ENCODE results near the gene PLA2G12A. TPM values are rescaled to one million over a fixed set of nuclear protein-coding genes. Genes with fewer than 3 reads are reported as not detected.

The PLA2G12A gene
- total RNA-seq, 1 experiment from 2014 or later, result 20.7 TPM

GRCh38 chr4:109675181-109675580 is 54.7 kb downstream of the PLA2G12A start:
- no TSS peak for BruUV-seq (replicated peaks)
- Histone ChIP-seq H3K36me3 (ENCODE audit: control insufficient read depth, insufficient read depth, low read length) (no peaks in the 10 kb centered on the region), H3K4me1 (ENCODE audit: control insufficient read depth, insufficient read depth, low read length) (no peaks in the 10 kb centered on the region), H3K9me3 (ENCODE audit: control insufficient read depth, insufficient read depth, low read depth, low read length) (no peaks in the 10 kb centered on the region), H3K27ac (ENCODE audit: low read length) (no peak overlapping the region), H3K4me3 (ENCODE audit: low read depth in 2 of 2, low read length in 2 of 2) (no peak overlapping the region), H3K27me3 (ENCODE audit: control insufficient read depth, insufficient read depth, low read length) (no peaks in the 10 kb centered on the region)
- DNase-seq (ENCODE audit: low read depth, low spot score) (no peak), ATAC-seq (no peak)
- TF ChIP-seq, protein P1, sequence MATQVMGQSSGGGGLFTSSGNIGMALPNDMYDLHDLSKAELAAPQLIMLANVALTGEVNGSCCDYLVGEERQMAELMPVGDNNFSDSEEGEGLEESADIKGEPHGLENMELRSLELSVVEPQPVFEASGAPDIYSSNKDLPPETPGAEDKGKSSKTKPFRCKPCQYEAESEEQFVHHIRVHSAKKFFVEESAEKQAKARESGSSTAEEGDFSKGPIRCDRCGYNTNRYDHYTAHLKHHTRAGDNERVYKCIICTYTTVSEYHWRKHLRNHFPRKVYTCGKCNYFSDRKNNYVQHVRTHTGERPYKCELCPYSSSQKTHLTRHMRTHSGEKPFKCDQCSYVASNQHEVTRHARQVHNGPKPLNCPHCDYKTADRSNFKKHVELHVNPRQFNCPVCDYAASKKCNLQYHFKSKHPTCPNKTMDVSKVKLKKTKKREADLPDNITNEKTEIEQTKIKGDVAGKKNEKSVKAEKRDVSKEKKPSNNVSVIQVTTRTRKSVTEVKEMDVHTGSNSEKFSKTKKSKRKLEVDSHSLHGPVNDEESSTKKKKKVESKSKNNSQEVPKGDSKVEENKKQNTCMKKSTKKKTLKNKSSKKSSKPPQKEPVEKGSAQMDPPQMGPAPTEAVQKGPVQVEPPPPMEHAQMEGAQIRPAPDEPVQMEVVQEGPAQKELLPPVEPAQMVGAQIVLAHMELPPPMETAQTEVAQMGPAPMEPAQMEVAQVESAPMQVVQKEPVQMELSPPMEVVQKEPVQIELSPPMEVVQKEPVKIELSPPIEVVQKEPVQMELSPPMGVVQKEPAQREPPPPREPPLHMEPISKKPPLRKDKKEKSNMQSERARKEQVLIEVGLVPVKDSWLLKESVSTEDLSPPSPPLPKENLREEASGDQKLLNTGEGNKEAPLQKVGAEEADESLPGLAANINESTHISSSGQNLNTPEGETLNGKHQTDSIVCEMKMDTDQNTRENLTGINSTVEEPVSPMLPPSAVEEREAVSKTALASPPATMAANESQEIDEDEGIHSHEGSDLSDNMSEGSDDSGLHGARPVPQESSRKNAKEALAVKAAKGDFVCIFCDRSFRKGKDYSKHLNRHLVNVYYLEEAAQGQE (IDR thresholded peaks at IDR 0.05; ENCODE audit: insufficient read depth in 1 of 2, low read depth in 2 of 2, low read length in 1 of 2), result no peak
- TF ChIP-seq, protein P2, sequence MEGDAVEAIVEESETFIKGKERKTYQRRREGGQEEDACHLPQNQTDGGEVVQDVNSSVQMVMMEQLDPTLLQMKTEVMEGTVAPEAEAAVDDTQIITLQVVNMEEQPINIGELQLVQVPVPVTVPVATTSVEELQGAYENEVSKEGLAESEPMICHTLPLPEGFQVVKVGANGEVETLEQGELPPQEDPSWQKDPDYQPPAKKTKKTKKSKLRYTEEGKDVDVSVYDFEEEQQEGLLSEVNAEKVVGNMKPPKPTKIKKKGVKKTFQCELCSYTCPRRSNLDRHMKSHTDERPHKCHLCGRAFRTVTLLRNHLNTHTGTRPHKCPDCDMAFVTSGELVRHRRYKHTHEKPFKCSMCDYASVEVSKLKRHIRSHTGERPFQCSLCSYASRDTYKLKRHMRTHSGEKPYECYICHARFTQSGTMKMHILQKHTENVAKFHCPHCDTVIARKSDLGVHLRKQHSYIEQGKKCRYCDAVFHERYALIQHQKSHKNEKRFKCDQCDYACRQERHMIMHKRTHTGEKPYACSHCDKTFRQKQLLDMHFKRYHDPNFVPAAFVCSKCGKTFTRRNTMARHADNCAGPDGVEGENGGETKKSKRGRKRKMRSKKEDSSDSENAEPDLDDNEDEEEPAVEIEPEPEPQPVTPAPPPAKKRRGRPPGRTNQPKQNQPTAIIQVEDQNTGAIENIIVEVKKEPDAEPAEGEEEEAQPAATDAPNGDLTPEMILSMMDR (IDR thresholded peaks at IDR 0.05), result no peak
- TF ChIP-seq TCF7L2 (IDR thresholded peaks at IDR 0.05; ENCODE audit: low read depth, low read length) (no peak), POLR2AphosphoS5 (IDR thresholded peaks at IDR 0.05; ENCODE audit: low read depth, low read length) (no peak), SIN3A (IDR thresholded peaks at IDR 0.05; ENCODE audit: borderline replicate concordance, insufficient read depth, low read depth, low read length) (no peak)
- intact Hi-C loops (cut with micrococcal nuclease; ENCODE audit: unreplicated experiment) (no loop called here), in situ Hi-C loops (cut with HindIII; ENCODE audit: low pct_unique_long_range_greater_than_20kb, low sequenced_read_pairs) (no loop called here)
- CTCF ChIA-PET, result no interaction called here
- POLR2A ChIA-PET, result no interaction called here

DNA sequence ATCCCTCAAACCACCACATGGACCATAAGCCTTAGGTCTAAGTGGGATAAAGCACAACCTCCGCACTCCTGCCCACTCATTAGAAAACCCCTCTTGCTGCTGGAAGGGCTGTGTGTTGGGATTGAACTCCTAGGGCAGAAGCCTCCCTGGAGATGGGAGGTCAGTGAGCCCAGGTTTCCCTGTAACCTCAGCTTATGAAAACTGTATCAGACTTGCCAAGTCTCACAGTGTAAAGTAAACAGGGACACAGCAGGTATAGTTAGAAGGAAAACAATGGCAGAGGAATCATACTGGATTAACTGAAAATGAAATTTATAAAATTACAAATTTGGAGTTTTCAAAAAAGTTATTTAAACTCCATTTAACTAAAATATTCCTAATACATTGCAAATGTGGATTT is 56.6 kb downstream of the PLA2G12A start:
- Histone ChIP-seq H3K27me3 (ENCODE audit: control insufficient read depth, insufficient read depth, low read length) (no peaks in the 10 kb centered on the region), H3K4me3 (ENCODE audit: low read depth in 2 of 2, low read length in 2 of 2) (no peak overlapping the region), H3K4me1 (ENCODE audit: control insufficient read depth, insufficient read depth, low read length) (no peaks in the 10 kb centered on the region), H3K36me3 (ENCODE audit: control insufficient read depth, insufficient read depth, low read length) (no peaks in the 10 kb centered on the region), H3K9me3 (ENCODE audit: control insufficient read depth, insufficient read depth, low read depth, low read length) (no peaks in the 10 kb centered on the region), H3K27ac (ENCODE audit: low read length) (no peak overlapping the region)
- in situ Hi-C loops (cut with HindIII; ENCODE audit: low pct_unique_long_range_greater_than_20kb, low sequenced_read_pairs) (no loop called here), intact Hi-C loops (cut with micrococcal nuclease; ENCODE audit: unreplicated experiment) (no loop called here)
- DNase-seq (ENCODE audit: low read depth, low spot score) (no peak), ATAC-seq (no peak)
- ChIA-PET CTCF (no interaction called here), POLR2A (no interaction called here)
- no TSS peak for BruUV-seq (replicated peaks)
- TF ChIP-seq SIN3A (IDR thresholded peaks at IDR 0.05; ENCODE audit: borderline replicate concordance, insufficient read depth, low read depth, low read length) (no peak), TCF7L2 (IDR thresholded peaks at IDR 0.05; ENCODE audit: low read depth, low read length) (no peak), POLR2AphosphoS5 (IDR thresholded peaks at IDR 0.05; ENCODE audit: low read depth, low read length) (no peak)
- TF ChIP-seq, protein P1 (IDR thresholded peaks at IDR 0.05; ENCODE audit: insufficient read depth in 1 of 2, low read depth in 2 of 2, low read length in 1 of 2), result no peak
- TF ChIP-seq, protein P2 (IDR thresholded peaks at IDR 0.05), result no peak
